ENCODE measurements around the gene TTC39B.
"Not testable (repeated sequence)": the region's sequence is repeated elsewhere in the genome, so short reads cannot be mapped to it uniquely, and the experiment has no call there.

Gene TTC39B

GRCh38 chr9:15233941-15234490 is 73.0 kb downstream of the TTC39B start:
- H3K27me3 ChIP-seq (ENCODE audit: control insufficient read depth, insufficient read depth, low read length); H3K9ac ChIP-seq (ENCODE audit: low read length); H3K4me3 ChIP-seq (ENCODE audit: low read length); H3K9me3 ChIP-seq (ENCODE audit: control insufficient read depth, low read length); H3K4me1 ChIP-seq (ENCODE audit: control insufficient read depth, insufficient read depth, low read length); H3K36me3 ChIP-seq (ENCODE audit: control insufficient read depth, insufficient read depth, low read length): not testable (repeated sequence)

- H3K4me3 ChIP-seq (ENCODE audit: low read length); H3K27me3 ChIP-seq (ENCODE audit: control insufficient read depth, insufficient read depth, low read length); H3K4me1 ChIP-seq (ENCODE audit: control insufficient read depth, insufficient read depth, low read length); H3K9ac ChIP-seq (ENCODE audit: low read length); H3K9me3 ChIP-seq (ENCODE audit: control insufficient read depth, low read length); H3K36me3 ChIP-seq (ENCODE audit: control insufficient read depth, insufficient read depth, low read length): not testable (repeated sequence)
Observed at GRCh38 chr9:15232706-15233280, 74.2 kb downstream of the TTC39B start.

GRCh38 chr9:15231788-15232635 is 75.0 kb downstream of the TTC39B start:
- no peaks in the 10 kb centered on the region for H3K36me3 ChIP-seq (ENCODE audit: control insufficient read depth, insufficient read depth, low read length)
- no peak overlapping the region for H3K4me3 ChIP-seq (ENCODE audit: low read length)
- H3K9me3 ChIP-seq (ENCODE audit: control insufficient read depth, low read length) = no peaks in the 10 kb centered on the region
- H3K4me1 ChIP-seq (ENCODE audit: control insufficient read depth, insufficient read depth, low read length) = no peaks in the 10 kb centered on the region
- no peak overlapping the region for H3K9ac ChIP-seq (ENCODE audit: low read length)
- H3K27me3 ChIP-seq (ENCODE audit: control insufficient read depth, insufficient read depth, low read length) = no peaks in the 10 kb centered on the region

GRCh38 chr9:15229409-15229808 is 77.6 kb downstream of the TTC39B start:
- H3K36me3 ChIP-seq (ENCODE audit: control insufficient read depth, insufficient read depth, low read length) = no peaks in the 10 kb centered on the region

GRCh38 chr9:15227491-15227890 is 79.5 kb downstream of the TTC39B start:
- no peaks in the 10 kb centered on the region for H3K9me3 ChIP-seq (ENCODE audit: control insufficient read depth, low read length)
- H3K36me3 ChIP-seq (ENCODE audit: control insufficient read depth, insufficient read depth, low read length) = no peaks in the 10 kb centered on the region
- H3K4me3 ChIP-seq (ENCODE audit: low read length) = no peak overlapping the region
- no peak overlapping the region for H3K9ac ChIP-seq (ENCODE audit: low read length)
- H3K4me1 ChIP-seq (ENCODE audit: control insufficient read depth, insufficient read depth, low read length) = no peaks in the 10 kb centered on the region
- H3K27me3 ChIP-seq (ENCODE audit: control insufficient read depth, insufficient read depth, low read length) = no peaks in the 10 kb centered on the region

More at GRCh38 chr9:15229409-15229808, 77.6 kb downstream of the TTC39B start:
- H3K4me3 ChIP-seq (ENCODE audit: low read length) = no peak overlapping the region
- no peaks in the 10 kb centered on the region for H3K27me3 ChIP-seq (ENCODE audit: control insufficient read depth, insufficient read depth, low read length)
- no peaks in the 10 kb centered on the region for H3K9me3 ChIP-seq (ENCODE audit: control insufficient read depth, low read length)
- no peaks in the 10 kb centered on the region for H3K4me1 ChIP-seq (ENCODE audit: control insufficient read depth, insufficient read depth, low read length)
- no peak overlapping the region for H3K9ac ChIP-seq (ENCODE audit: low read length)

- H3K9me3 ChIP-seq (ENCODE audit: control insufficient read depth, low read length) = no peaks in the 10 kb centered on the region
- no peak overlapping the region for H3K4me3 ChIP-seq (ENCODE audit: low read length)
- no peaks in the 10 kb centered on the region for H3K4me1 ChIP-seq (ENCODE audit: control insufficient read depth, insufficient read depth, low read length)
- H3K36me3 ChIP-seq (ENCODE audit: control insufficient read depth, insufficient read depth, low read length) = no peaks in the 10 kb centered on the region
- no peak overlapping the region for H3K9ac ChIP-seq (ENCODE audit: low read length)
- no peaks in the 10 kb centered on the region for H3K27me3 ChIP-seq (ENCODE audit: control insufficient read depth, insufficient read depth, low read length)
Observed at GRCh38 chr9:15225564-15226126, 81.4 kb downstream of the TTC39B start.

GRCh38 chr9:15222313-15222712 is 84.7 kb downstream of the TTC39B start:
- H3K4me3 ChIP-seq (ENCODE audit: low read length) = no peak overlapping the region
- H3K9ac ChIP-seq (ENCODE audit: low read length) = no peak overlapping the region
- H3K27me3 ChIP-seq (ENCODE audit: control insufficient read depth, insufficient read depth, low read length) = no peaks in the 10 kb centered on the region
- no peaks in the 10 kb centered on the region for H3K9me3 ChIP-seq (ENCODE audit: control insufficient read depth, low read length)
- H3K36me3 ChIP-seq (ENCODE audit: control insufficient read depth, insufficient read depth, low read length) = no peaks in the 10 kb centered on the region
- H3K4me1 ChIP-seq (ENCODE audit: control insufficient read depth, insufficient read depth, low read length) = no peaks in the 10 kb centered on the region

- Histone ChIP-seq H3K9me3 (ENCODE audit: control insufficient read depth, low read length) (no peaks in the 10 kb centered on the region), H3K36me3 (ENCODE audit: control insufficient read depth, insufficient read depth, low read length) (no peaks in the 10 kb centered on the region), H3K4me1 (ENCODE audit: control insufficient read depth, insufficient read depth, low read length) (no peaks in the 10 kb centered on the region), H3K27me3 (ENCODE audit: control insufficient read depth, insufficient read depth, low read length) (no peaks in the 10 kb centered on the region), H3K9ac (ENCODE audit: low read length) (no peak overlapping the region), H3K4me3 (ENCODE audit: low read length) (no peak overlapping the region)
Observed at GRCh38 chr9:15221746-15222145, 85.3 kb downstream of the TTC39B start.

GRCh38 chr9:15220658-15221318 is 86.2 kb downstream of the TTC39B start:
- Histone ChIP-seq H3K9me3 (ENCODE audit: control insufficient read depth, low read length) (no peaks in the 10 kb centered on the region), H3K4me3 (ENCODE audit: low read length) (no peak overlapping the region), H3K9ac (ENCODE audit: low read length) (no peak overlapping the region), H3K27me3 (ENCODE audit: control insufficient read depth, insufficient read depth, low read length) (no peaks in the 10 kb centered on the region), H3K4me1 (ENCODE audit: control insufficient read depth, insufficient read depth, low read length) (no peaks in the 10 kb centered on the region), H3K36me3 (ENCODE audit: control insufficient read depth, insufficient read depth, low read length) (no peaks in the 10 kb centered on the region)

GRCh38 chr9:15219546-15219945 is 87.5 kb downstream of the TTC39B start:
- Histone ChIP-seq H3K4me1 (ENCODE audit: control insufficient read depth, insufficient read depth, low read length) (no peaks in the 10 kb centered on the region), H3K36me3 (ENCODE audit: control insufficient read depth, insufficient read depth, low read length) (no peaks in the 10 kb centered on the region), H3K9me3 (ENCODE audit: control insufficient read depth, low read length) (no peaks in the 10 kb centered on the region), H3K27me3 (ENCODE audit: control insufficient read depth, insufficient read depth, low read length) (no peaks in the 10 kb centered on the region), H3K9ac (ENCODE audit: low read length) (no peak overlapping the region), H3K4me3 (ENCODE audit: low read length) (no peak overlapping the region)

GRCh38 chr9:15218994-15219393 is 88.0 kb downstream of the TTC39B start:
- H3K4me3 ChIP-seq (ENCODE audit: low read length) = no peak overlapping the region
- H3K27me3 ChIP-seq (ENCODE audit: control insufficient read depth, insufficient read depth, low read length) = no peaks in the 10 kb centered on the region
- H3K36me3 ChIP-seq (ENCODE audit: control insufficient read depth, insufficient read depth, low read length) = no peaks in the 10 kb centered on the region
- H3K9ac ChIP-seq (ENCODE audit: low read length) = no peak overlapping the region
- no peaks in the 10 kb centered on the region for H3K9me3 ChIP-seq (ENCODE audit: control insufficient read depth, low read length)
- H3K4me1 ChIP-seq (ENCODE audit: control insufficient read depth, insufficient read depth, low read length) = no peaks in the 10 kb centered on the region

- no peaks in the 10 kb centered on the region for H3K9me3 ChIP-seq (ENCODE audit: control insufficient read depth, low read length)
- H3K9ac ChIP-seq (ENCODE audit: low read length) = no peak overlapping the region
- H3K4me3 ChIP-seq (ENCODE audit: low read length) = no peak overlapping the region
- no peaks in the 10 kb centered on the region for H3K36me3 ChIP-seq (ENCODE audit: control insufficient read depth, insufficient read depth, low read length)
- H3K27me3 ChIP-seq (ENCODE audit: control insufficient read depth, insufficient read depth, low read length) = no peaks in the 10 kb centered on the region
- peaks cover 5% of the 10 kb centered on the region for H3K4me1 ChIP-seq (ENCODE audit: control insufficient read depth, insufficient read depth, low read length)
Observed at GRCh38 chr9:15213249-15213648, 93.8 kb downstream of the TTC39B start.

All from mucosa of stomach (tissue), 1 donor.